WERI-Rb-1 (cell line): ENCODE results near the gene THUMPD3.

ENCODE experiments used
- DNase-seq: peaks from one replicate; pipeline ENCODE4 v3.0.0-alpha.2; 2020
- H3K27ac ChIP-seq: fragments of 250-450 bp; sonication (Bioruptor Pico); 2 replicates; pipeline ENCODE4 v1.5.1; 2020; ENCODE audit warnings: mild to moderate bottlenecking, moderate library complexity
- H3K27me3 ChIP-seq: fragments of 250-450 bp; sonication (Bioruptor Pico); 2 replicates; pipeline ENCODE4 v1.5.1; 2021; ENCODE audit warnings: mild to moderate bottlenecking, low read depth, moderate library complexity; ENCODE audit not compliant: insufficient read depth, severe bottlenecking
- H3K36me3 ChIP-seq: fragments of 250-450 bp; sonication (Bioruptor Pico); 2 replicates; pipeline ENCODE4 v1.5.1; 2020; ENCODE audit warnings: mild to moderate bottlenecking, moderate library complexity
- H3K4me3 ChIP-seq: 2 replicates; pipeline ENCODE4 v1.5.1; 2011; ENCODE audit warnings: low read depth, mild to moderate bottlenecking, control low read depth, low read length
- H3K9me3 ChIP-seq: fragments of 250-450 bp; sonication (Bioruptor Pico); 2 replicates; pipeline ENCODE4 v1.5.1; 2021; ENCODE audit warnings: mild to moderate bottlenecking, moderate library complexity; ENCODE audit not compliant: severe bottlenecking
- CTCF ChIP-seq: IDR thresholded peaks from 2 replicates; pipeline ENCODE4 v1.5.1; 2011; ENCODE audit warnings: low read depth, mild to moderate bottlenecking, control low read depth, inconsistent platforms, low read length

The THUMPD3 gene

DNA sequence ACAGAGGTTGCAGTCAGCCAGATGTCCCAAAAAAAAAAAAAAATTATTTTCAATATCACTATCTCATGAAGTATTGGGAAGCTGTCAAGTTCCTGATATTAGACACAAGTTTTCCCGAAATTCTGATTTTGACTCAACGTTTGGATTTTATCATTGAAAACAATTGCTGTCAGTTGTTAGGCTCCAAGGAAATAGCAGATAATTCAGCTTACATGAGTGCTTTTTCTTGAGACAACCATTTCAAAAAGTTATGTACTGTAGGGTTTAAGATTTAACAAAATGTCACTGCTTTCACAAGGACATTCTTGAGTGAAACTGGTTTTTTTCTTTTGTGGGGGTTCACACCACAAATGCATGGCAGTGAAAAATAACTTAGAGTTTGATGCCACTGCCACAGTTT lies 25.3 kb downstream of the THUMPD3 start:
- Histone ChIP-seq H3K36me3 (peaks cover 98% of the 10 kb centered on the region), H3K4me3 (no peak overlapping the region), H3K27ac (no peak overlapping the region), H3K27me3 (no peaks in the 10 kb centered on the region), H3K9me3 (no peaks in the 10 kb centered on the region)
- no peak for TF ChIP-seq CTCF
- no peak for DNase-seq

DNA sequence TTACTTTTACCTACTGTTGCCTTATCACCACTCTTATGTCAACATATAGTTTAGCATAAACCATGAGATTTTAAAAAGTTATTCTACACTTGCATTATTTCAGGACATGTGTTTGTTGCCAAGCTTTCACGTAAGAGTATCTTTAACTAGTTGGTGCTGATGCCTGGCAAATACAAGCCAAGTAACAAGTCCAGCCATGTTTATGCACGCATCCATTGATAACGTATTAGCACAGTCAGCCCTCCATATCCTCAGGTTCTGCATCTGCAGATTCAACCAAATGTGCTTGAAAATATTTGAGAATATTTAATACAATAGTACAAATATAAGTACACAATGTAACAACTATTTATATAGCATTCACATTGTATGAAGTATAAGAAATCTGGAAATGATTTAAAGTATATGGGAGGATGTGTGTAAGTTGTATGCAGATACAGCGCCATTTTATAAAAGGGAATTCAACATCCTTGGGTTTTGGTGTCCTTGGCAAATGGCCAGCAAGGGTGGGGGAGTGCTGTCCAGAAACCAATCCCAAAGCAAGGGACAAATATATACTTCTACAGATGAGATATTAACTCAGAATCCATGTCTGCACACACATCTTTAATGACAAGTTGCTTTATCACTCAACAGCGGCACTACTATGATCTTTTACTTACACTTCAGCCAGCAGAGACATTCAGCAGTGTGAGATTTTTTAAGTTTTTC lies 25.9 kb downstream of the THUMPD3 start:
- Histone ChIP-seq H3K27ac (no peak overlapping the region), H3K4me3 (no peak overlapping the region), H3K36me3 (peaks cover 98% of the 10 kb centered on the region), H3K27me3 (no peaks in the 10 kb centered on the region), H3K9me3 (no peaks in the 10 kb centered on the region)
- DNase-seq = no peak
- TF ChIP-seq CTCF = no peak

GRCh38 chr3:9390265-9390888 lies 27.5 kb downstream of the THUMPD3 start:
- no peaks in the 10 kb centered on the region for H3K9me3 ChIP-seq
- no peak overlapping the region for H3K4me3 ChIP-seq
- no peak for TF ChIP-seq CTCF
- H3K27ac ChIP-seq = no peak overlapping the region
- peaks cover 98% of the 10 kb centered on the region for H3K36me3 ChIP-seq
- no peaks in the 10 kb centered on the region for H3K27me3 ChIP-seq
- DNase-seq = no peak

DNA sequence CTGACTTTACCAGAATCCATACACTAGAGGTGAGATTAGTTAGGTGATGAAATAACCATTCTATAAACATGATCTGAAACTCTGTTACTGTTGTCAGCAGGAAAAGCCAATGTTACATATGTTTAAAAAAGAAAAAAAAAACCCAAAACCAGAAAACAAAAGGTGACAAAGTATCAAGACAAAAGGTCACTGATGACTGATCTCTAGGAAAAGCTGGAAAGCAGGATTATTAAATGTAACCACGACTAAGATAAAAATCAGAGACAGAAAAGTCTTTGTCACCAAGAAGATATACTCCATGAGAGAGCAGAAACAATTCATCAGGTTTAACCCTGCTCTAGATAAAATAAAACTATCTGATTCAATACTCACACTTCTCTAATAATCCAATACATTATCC lies 29.2 kb downstream of the THUMPD3 start:
- no peaks in the 10 kb centered on the region for H3K9me3 ChIP-seq
- H3K4me3 ChIP-seq = no peak overlapping the region
- DNase-seq = no peak
- no peak overlapping the region for H3K27ac ChIP-seq
- H3K27me3 ChIP-seq = no peaks in the 10 kb centered on the region
- no peak for TF ChIP-seq CTCF
- H3K36me3 ChIP-seq = peaks cover 90% of the 10 kb centered on the region

DNA sequence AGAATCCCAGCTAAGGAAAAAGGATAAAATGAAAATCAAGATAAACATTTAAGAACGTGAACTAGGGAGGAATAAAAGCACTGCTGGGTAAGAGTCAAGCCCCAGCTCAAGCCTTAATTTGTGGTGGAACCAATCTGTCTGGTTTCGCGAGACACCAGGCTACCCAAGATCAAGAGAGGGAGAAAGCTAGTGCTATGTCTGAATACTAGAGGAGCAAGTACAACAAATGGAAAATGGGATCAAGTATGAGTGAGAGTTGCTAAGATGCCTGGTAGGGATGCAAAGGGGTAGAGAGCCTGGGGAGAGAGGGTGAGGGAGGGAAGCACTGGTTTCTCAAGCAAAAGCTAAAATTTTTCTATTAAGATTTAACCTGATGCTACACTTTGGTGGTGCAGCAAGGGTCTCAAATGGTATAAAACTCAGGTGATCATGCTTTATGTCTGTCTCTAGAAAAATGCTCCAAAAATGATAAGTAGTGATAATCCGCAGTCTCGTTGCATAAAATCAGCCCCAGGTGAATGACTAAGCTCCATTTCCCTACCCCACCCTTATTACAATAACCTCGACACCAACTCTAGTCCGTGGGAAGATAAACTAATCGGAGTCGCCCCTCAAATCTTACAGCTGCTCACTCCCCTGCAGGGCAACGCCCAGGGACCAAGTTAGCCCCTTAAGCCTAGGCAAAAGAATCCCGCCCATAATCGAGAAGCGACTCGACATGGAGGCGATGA lies 32.9 kb downstream of the THUMPD3 start:
- TF ChIP-seq CTCF = no peak
- Histone ChIP-seq H3K27ac (peak overlapping the region; percentile 98), H3K27me3 (no peaks in the 10 kb centered on the region), H3K9me3 (no peaks in the 10 kb centered on the region), H3K36me3 (peaks cover 67% of the 10 kb centered on the region), H3K4me3 (peak overlapping the region; percentile 59)
- DNase-seq = no peak
